BLaER1 treated with 17β-estradiol and CSF1 and Interleukin-3, amounts not matched to agents 10 nM and 100 nM (cell line): Measurements from ENCODE around the gene ANKZF1.
"Not testable (repeated sequence)": the region's sequence is repeated elsewhere in the genome, so short reads cannot be mapped to it uniquely, and the experiment has no call there.

Experiments
- H3K27ac ChIP-seq, 11 experiments: shearing (Covaris generic); formaldehyde crosslinking; 2 replicates each; pipeline ENCODE4 v1.8.1; 2022
- H3K27me3 ChIP-seq, 11 experiments: shearing (Covaris generic); formaldehyde crosslinking; 2 replicates each; pipeline ENCODE4 v1.8.1; 2022
- H3K36me3 ChIP-seq, 11 experiments: shearing (Covaris generic); formaldehyde crosslinking; 2 replicates each; pipeline ENCODE4 v1.8.1; 2022
- H3K4me1 ChIP-seq, 10 experiments: shearing (Covaris generic); formaldehyde crosslinking; 2 replicates each; pipeline ENCODE4 v1.8.1; 2022
- H3K4me2 ChIP-seq, 11 experiments: shearing (Covaris generic); formaldehyde crosslinking; 2 replicates each; pipeline ENCODE4 v1.8.1; 2022
- H3K4me3 ChIP-seq, 10 experiments: shearing (Covaris generic); formaldehyde crosslinking; 2 replicates each; pipeline ENCODE4 v1.8.1; 2022
- H3K9ac ChIP-seq, 11 experiments: shearing (Covaris generic); formaldehyde crosslinking; 2 replicates each; pipeline ENCODE4 v1.8.1; 2022
- H3K9me3 ChIP-seq, 11 experiments: shearing (Covaris generic); formaldehyde crosslinking; replicated peaks in 1 of 11; 2 replicates each; pipeline ENCODE4 v1.8.1; 2022
- H4K20me1 ChIP-seq, 11 experiments: shearing (Covaris generic); formaldehyde crosslinking; 2 replicates each; pipeline ENCODE4 v1.8.1; 2022
- Cebpa-rat ChIP-seq, 11 experiments: shearing (Covaris generic); IDR thresholded peaks; 2 replicates each; pipeline ENCODE4 v1.8.1; 2022

The ANKZF1 gene

GRCh38 chr2:219186754-219187456, 42.7 kb upstream of the ANKZF1 start:
- Histone ChIP-seq H3K4me1 (peaks cover 7 to 19% (median 14%) of the 10 kb centered on the region in 10 experiments), H3K27ac (no peak overlapping the region), H3K4me3 (no peak overlapping the region), H4K20me1 (peaks cover 0 to 25% (median 15%) of the 10 kb centered on the region in 11 experiments; a peak in 12 of 22 replicates), H3K4me2 (no peak overlapping the region), H3K9ac (no peak overlapping the region), H3K27me3 (no peaks in the 10 kb centered on the region), H3K9me3 (no peaks in the 10 kb centered on the region), H3K36me3 (peaks cover 29 to 43% (median 39%) of the 10 kb centered on the region in 11 experiments)
- no peak for TF ChIP-seq Cebpa-rat (IDR thresholded peaks at IDR 0.05)

- no peaks in the 10 kb centered on the region; a peak in 1 of 20 replicates for H3K4me1 ChIP-seq
- H3K27ac ChIP-seq, result no peak overlapping the region
- no peak for TF ChIP-seq Cebpa-rat (IDR thresholded peaks at IDR 0.05)
- no peaks in the 10 kb centered on the region for H4K20me1 ChIP-seq
- H3K36me3 ChIP-seq, result no peaks in the 10 kb centered on the region
- H3K4me3 ChIP-seq, result no peak overlapping the region
- H3K9me3 ChIP-seq, result 0 out of 22 replicates have a peak, but pooled peaks cover 0 to 4% (median 0%) of the 10 kb centered on the region in 11 experiments
- no peak overlapping the region for H3K4me2 ChIP-seq
- no peaks in the 10 kb centered on the region for H3K27me3 ChIP-seq
- H3K9ac ChIP-seq, result no peak overlapping the region
These were observed 32.2 kb upstream of the ANKZF1 start for GRCh38 chr2:219197388-219197787.

GRCh38 chr2:219198974-219199373, 30.6 kb upstream of the ANKZF1 start:
- no peak overlapping the region for H3K4me3 ChIP-seq
- no peak for TF ChIP-seq Cebpa-rat (IDR thresholded peaks at IDR 0.05)
- H3K4me1 ChIP-seq, result no peaks in the 10 kb centered on the region; a peak in 1 of 20 replicates
- no peak overlapping the region for H3K27ac ChIP-seq
- no peaks in the 10 kb centered on the region for H3K36me3 ChIP-seq
- H3K9me3 ChIP-seq, result 0 out of 22 replicates have a peak, but pooled peaks cover 0 to 4% (median 0%) of the 10 kb centered on the region in 11 experiments
- no peak overlapping the region for H3K9ac ChIP-seq
- no peak overlapping the region for H3K4me2 ChIP-seq
- H3K27me3 ChIP-seq, result no peaks in the 10 kb centered on the region
- H4K20me1 ChIP-seq, result no peaks in the 10 kb centered on the region

- Histone ChIP-seq H3K4me2 (no peak overlapping the region), H3K27me3 (no peaks in the 10 kb centered on the region)
These were observed 30.0 kb upstream of the ANKZF1 start for GRCh38 chr2:219199470-219200211.

GRCh38 chr2:219200502-219201326, 28.9 kb upstream of the ANKZF1 start:
- H4K20me1 ChIP-seq, H3K4me3 ChIP-seq, H3K9me3 ChIP-seq, H3K4me2 ChIP-seq, H3K9ac ChIP-seq, H3K36me3 ChIP-seq, H3K4me1 ChIP-seq, H3K27me3 ChIP-seq, H3K27ac ChIP-seq: not testable (repeated sequence)

More at GRCh38 chr2:219199470-219200211, 30.0 kb upstream of the ANKZF1 start:
- Histone ChIP-seq H3K9me3 (peaks cover 0 to 4% (median 0%) of the 10 kb centered on the region in 11 experiments; a peak in 2 of 22 replicates), H3K27ac (no peak overlapping the region), H3K36me3 (no peaks in the 10 kb centered on the region), H3K9ac (no peak overlapping the region), H4K20me1 (no peaks in the 10 kb centered on the region), H3K4me1 (no peaks in the 10 kb centered on the region; a peak in 1 of 20 replicates), H3K4me3 (no peak overlapping the region)
- TF ChIP-seq Cebpa-rat (IDR thresholded peaks at IDR 0.05), result no peak

GRCh38 chr2:219201331-219201730, 28.3 kb upstream of the ANKZF1 start:
- not testable (repeated sequence) for H3K9me3 ChIP-seq, H3K36me3 ChIP-seq, H3K4me3 ChIP-seq, H3K27ac ChIP-seq, H3K4me1 ChIP-seq, H3K9ac ChIP-seq, H3K4me2 ChIP-seq, H4K20me1 ChIP-seq, H3K27me3 ChIP-seq

- no peak for TF ChIP-seq Cebpa-rat (IDR thresholded peaks at IDR 0.05)
- no peak overlapping the region for H3K4me2 ChIP-seq
- H3K9me3 ChIP-seq, result peaks cover 0 to 5% (median 0%) of the 10 kb centered on the region in 11 experiments; a peak in 2 of 22 replicates
- peaks cover 30 to 34% (median 33%) of the 10 kb centered on the region in 10 experiments for H3K4me1 ChIP-seq
- peaks cover 0 to 25% (median 6%) of the 10 kb centered on the region in 11 experiments; a peak in 8 of 22 replicates for H4K20me1 ChIP-seq
- H3K27me3 ChIP-seq, result no peaks in the 10 kb centered on the region
- H3K9ac ChIP-seq, result no peak overlapping the region
- no peak overlapping the region for H3K4me3 ChIP-seq
- peaks cover 13 to 21% (median 17%) of the 10 kb centered on the region in 11 experiments; a peak in 20 of 22 replicates for H3K36me3 ChIP-seq
- H3K27ac ChIP-seq, result no peak overlapping the region
These were observed 25.0 kb upstream of the ANKZF1 start for GRCh38 chr2:219204425-219205164.

GRCh38 chr2:219205165-219205538, 24.5 kb upstream of the ANKZF1 start:
- H3K4me1 ChIP-seq, result peaks cover 36 to 40% (median 39%) of the 10 kb centered on the region in 10 experiments
- no peak overlapping the region for H3K27ac ChIP-seq
- peaks cover 0 to 25% (median 6%) of the 10 kb centered on the region in 11 experiments; a peak in 8 of 22 replicates for H4K20me1 ChIP-seq
- H3K4me2 ChIP-seq, result no peak overlapping the region
- H3K9me3 ChIP-seq, result peaks cover 0 to 5% (median 0%) of the 10 kb centered on the region in 11 experiments; a peak in 2 of 22 replicates
- no peak overlapping the region for H3K4me3 ChIP-seq
- peaks cover 16 to 26% (median 21%) of the 10 kb centered on the region in 11 experiments; a peak in 21 of 22 replicates for H3K36me3 ChIP-seq
- H3K27me3 ChIP-seq, result no peaks in the 10 kb centered on the region
- H3K9ac ChIP-seq, result no peak overlapping the region
- no peak for TF ChIP-seq Cebpa-rat (IDR thresholded peaks at IDR 0.05)
